ENCODE measurements around the gene CCDC169. TPM values are rescaled to one million over a fixed set of nuclear protein-coding genes. Genes with fewer than 3 reads are reported as not detected.

The CCDC169 gene
- total RNA-seq, 1 experiment from 2014 or later: not detected

GRCh38 chr13:36212789-36213188 lies 84.8 kb downstream of the CCDC169 start:
- CTCF ChIA-PET: no interaction called here
- POLR2A ChIA-PET: no interaction called here

More at GRCh38 chr13:36212789-36213188, 84.8 kb downstream of the CCDC169 start:
- Histone ChIP-seq H3K9me2 (ENCODE audit: insufficient read depth) (no peaks in the 10 kb centered on the region), H3K36me3 (ENCODE audit: control insufficient read depth in 1 of 2, insufficient read depth in 2 of 2, low read length in 2 of 2) (no peaks in the 10 kb centered on the region), H3K9ac (ENCODE audit: low read length) (no peak overlapping the region), H3K27ac (ENCODE audit: low read depth, low read length) (no peak overlapping the region), H3K4me3 (replicated peaks in 1 of 2; ENCODE audit: low read depth in 1 of 2, low read length in 2 of 2) (no peak overlapping the region), H3K27me3 (ENCODE audit: insufficient read depth, low read length) (no peaks in the 10 kb centered on the region), H3K9me3 (ENCODE audit: control insufficient read depth in 1 of 2, insufficient read depth in 1 of 2, low read depth in 1 of 2, low read length in 2 of 2) (peaks cover 0 to 15% of the 10 kb centered on the region in 2 experiments; a peak in 3 of 4 replicates), H2AFZ (ENCODE audit: low read depth, low read length, poor library complexity, severe bottlenecking) (no peak overlapping the region), H3K79me2 (ENCODE audit: insufficient read depth, low read length) (no peaks in the 10 kb centered on the region), H3K4me2 (ENCODE audit: low read length) (no peak overlapping the region), H3K4me1 (ENCODE audit: control insufficient read depth in 1 of 2, insufficient read depth in 2 of 2, low read length in 2 of 2) (no peaks in the 10 kb centered on the region), H4K20me1 (ENCODE audit: insufficient read depth) (no peaks in the 10 kb centered on the region)
- ATAC-seq (no peak), DNase-seq (ENCODE audit: low read depth, low spot score) (no peak)
- no TSS peak for BruUV-seq (replicated peaks)
- TF ChIP-seq YY1 (IDR thresholded peaks at IDR 0.05; ENCODE audit: extremely low read depth, insufficient replicate concordance, low read depth, low read length) (no peak), ZFX (IDR thresholded peaks at IDR 0.05) (no peak), TCF7L2 (IDR thresholded peaks at IDR 0.05; ENCODE audit: borderline replicate concordance, extremely low read depth, insufficient read depth, insufficient read length) (no peak), CBX3 (IDR thresholded peaks at IDR 0.05; ENCODE audit: low read depth) (no peak), EZH2 (IDR thresholded peaks at IDR 0.05) (no peak), POLR2A (IDR thresholded peaks at IDR 0.05; ENCODE audit: borderline replicate concordance, extremely low read depth, insufficient read depth, insufficient read length) (no peak), SIN3A (IDR thresholded peaks at IDR 0.05; ENCODE audit: low read depth) (no peak), POLR2AphosphoS5 (IDR thresholded peaks at IDR 0.05; ENCODE audit: low read depth, low read length) (no peak), SRF (IDR thresholded peaks at IDR 0.05; ENCODE audit: low read depth) (no peak), RAD21 (IDR thresholded peaks at IDR 0.05; ENCODE audit: low read depth) (no peak), FOSL1 (IDR thresholded peaks at IDR 0.05; ENCODE audit: low read depth) (no peak), SP1 (IDR thresholded peaks at IDR 0.05; ENCODE audit: low read depth) (no peak), REST (IDR thresholded peaks at IDR 0.05; ENCODE audit: low read depth) (no peak)
- TF ChIP-seq, protein P1, sequence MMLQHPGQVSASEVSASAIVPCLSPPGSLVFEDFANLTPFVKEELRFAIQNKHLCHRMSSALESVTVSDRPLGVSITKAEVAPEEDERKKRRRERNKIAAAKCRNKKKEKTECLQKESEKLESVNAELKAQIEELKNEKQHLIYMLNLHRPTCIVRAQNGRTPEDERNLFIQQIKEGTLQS (IDR thresholded peaks at IDR 0.05): no peak
- intact Hi-C loops (cut with micrococcal nuclease): no loop called here
- RAD21 ChIA-PET (ENCODE audit: low non-redundant PET in 1 of 2, low total read pairs in 2 of 2, uncharacterized antibody in 2 of 2, unreplicated experiment in 2 of 2): no interaction called here
